Fibroblast of upper back skin (primary cell): ENCODE measurements around the gene RNF113A.
"Not testable (repeated sequence)": the region's sequence is repeated elsewhere in the genome, so short reads cannot be mapped to it uniquely, and the experiment has no call there.

ENCODE experiments used
- DNase-seq: peaks from one replicate; pipeline ENCODE4 v3.0.0-alpha.2; 2013

Gene RNF113A

GRCh38 chrX:119871599-119872395 lies at the start of gene RNF113A, which contains the start of gene NDUFA1:
Gene RNF113A, minus strand, starts transcription at chrX:119871733. Its CDS starts 120 bp downstream, at chrX:119871613.
Gene NDUFA1, plus strand, starts transcription at chrX:119871832. Its CDS starts 80 bp downstream, at chrX:119871912.
- peak; percentile 75 for DNase-seq

DNA sequence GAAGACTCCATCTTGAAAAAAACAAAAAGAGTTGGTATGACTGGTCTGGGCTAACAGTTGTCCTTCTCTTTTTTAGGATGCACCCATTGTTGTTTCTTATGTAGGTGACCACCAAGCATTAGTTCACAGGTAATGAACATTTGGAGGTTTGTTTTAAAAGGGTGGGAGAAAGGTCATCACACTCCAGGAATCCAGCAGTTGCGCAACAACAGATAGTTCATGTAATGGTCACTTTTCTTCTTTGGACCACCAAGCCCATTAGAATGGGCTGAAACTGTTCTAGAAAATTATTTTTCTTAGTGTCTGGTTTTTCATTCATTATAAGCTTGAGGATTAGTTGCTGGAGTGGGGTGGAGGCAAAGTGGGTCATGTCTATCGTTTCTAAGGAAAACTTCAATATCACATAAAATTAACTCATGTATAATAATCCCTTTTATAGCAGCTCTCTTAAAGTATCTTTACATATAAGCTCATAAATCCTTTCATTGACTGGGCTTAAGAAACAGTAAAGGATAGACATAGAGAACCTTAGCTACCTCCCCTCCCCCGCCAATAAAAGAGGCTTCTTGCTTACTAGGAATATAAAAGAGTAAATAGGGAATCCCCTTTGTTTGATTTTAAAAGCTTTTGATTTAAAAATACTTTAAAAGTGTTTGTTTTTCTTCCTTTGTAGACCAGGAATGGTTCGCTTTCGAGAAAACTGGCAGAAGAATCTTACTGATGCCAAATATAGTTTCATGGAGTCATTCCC lies 48.5 kb upstream of the RNF113A start:
- no peak for DNase-seq

- no peak for DNase-seq
Measured at GRCh38 chrX:119917877-119918276, 46.3 kb upstream of the RNF113A start.

- no peak for DNase-seq
Measured at GRCh38 chrX:119916310-119916709, 44.8 kb upstream of the RNF113A start.

GRCh38 chrX:119900976-119901375 lies 29.4 kb upstream of the RNF113A start:
- DNase-seq, result no peak

DNA sequence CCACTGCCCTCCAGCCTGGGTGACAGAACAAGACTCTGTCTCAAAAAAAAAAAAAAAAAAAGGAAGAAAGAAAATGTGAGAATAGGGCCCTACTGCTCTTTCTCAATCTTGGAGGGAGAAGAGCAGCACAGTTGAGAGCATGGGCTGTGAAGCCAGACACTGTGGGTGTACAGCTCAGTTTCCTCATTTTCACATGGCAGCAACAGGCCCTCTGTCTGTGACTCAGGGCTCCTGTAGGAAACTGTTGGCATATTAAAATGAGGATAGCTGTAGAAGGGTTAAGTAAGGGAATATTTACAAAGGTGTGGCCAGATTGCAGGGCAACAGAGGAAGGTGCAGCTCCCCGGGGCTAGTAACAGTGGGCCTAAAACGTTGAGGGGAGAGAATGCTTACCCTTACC lies 27.6 kb upstream of the RNF113A start:
- DNase-seq, result no peak

GRCh38 chrX:119895843-119896326 lies 24.4 kb upstream of the RNF113A start, which contains the start of gene AKAP14:
Gene AKAP14, plus strand, starts transcription at chrX:119895893. Its CDS starts 7,331 bp downstream, at chrX:119903224.
- no peak for DNase-seq

- DNase-seq, result not testable (repeated sequence)
Measured at GRCh38 chrX:119891961-119892692, 20.6 kb upstream of the RNF113A start.

GRCh38 chrX:119890626-119891025 lies 19.1 kb upstream of the RNF113A start:
- not testable (repeated sequence) for DNase-seq

DNA sequence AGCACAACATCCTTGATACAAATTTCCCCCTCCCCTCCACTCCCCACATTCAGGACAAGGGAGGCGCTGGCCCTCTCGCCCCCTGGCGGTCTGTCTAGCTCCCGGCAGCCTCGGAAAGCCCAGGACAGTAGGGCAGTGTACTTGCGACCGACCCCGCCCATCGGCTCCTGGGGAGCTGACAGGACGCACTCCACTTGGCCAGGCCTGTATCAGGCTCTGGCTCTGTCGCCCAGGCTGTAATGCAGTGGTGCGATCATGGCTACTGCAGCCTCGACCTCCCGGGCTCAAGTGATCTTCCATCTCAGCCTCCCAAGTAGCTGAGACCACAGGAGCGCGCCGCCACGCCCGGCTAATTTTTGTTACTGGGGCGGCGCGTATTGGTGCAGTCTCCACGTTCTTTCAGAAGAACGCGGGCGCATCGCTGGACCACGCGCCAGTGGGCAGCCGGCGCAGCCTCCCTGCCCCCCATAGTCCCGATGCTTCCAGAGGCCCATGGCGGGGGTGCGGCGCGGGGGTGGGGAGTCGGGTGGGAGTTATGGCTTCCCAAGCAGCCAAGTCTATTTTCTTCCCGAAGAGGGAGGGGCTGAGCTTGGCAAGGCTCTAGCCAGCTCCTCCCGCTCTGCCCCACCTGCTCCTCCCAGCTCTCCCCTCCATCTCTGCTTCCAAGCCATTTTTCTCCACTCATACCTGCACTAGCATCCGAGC lies 16.3 kb upstream of the RNF113A start:
- peak; percentile 41 for DNase-seq

GRCh38 chrX:119885554-119886428 lies 14.3 kb upstream of the RNF113A start:
- DNase-seq, result peak; percentile 24

GRCh38 chrX:119880552-119881437 lies 9.3 kb upstream of the RNF113A start:
- peak; percentile 48 for DNase-seq

DNA sequence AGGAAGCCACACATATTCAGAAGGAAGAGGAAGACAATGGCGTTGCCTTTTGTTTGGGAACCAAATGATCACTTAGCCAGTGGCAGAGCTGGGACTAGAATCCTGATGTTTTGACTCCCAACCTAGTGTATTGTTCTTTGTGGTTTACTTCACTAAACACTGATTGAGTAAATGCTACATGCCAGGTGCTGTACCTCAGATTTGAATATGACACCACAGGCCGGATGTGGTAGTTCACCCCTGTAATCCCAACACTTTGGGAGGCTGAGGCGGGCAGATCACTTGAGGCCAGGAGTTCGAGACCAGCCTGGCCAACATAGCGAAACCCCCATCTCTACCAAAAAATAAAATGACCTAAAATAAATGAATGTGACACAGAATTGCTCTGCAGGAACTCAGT lies 8.5 kb upstream of the RNF113A start:
- DNase-seq, result no peak

GRCh38 chrX:119878740-119879139 lies 7.2 kb upstream of the RNF113A start:
- DNase-seq, result no peak

DNA sequence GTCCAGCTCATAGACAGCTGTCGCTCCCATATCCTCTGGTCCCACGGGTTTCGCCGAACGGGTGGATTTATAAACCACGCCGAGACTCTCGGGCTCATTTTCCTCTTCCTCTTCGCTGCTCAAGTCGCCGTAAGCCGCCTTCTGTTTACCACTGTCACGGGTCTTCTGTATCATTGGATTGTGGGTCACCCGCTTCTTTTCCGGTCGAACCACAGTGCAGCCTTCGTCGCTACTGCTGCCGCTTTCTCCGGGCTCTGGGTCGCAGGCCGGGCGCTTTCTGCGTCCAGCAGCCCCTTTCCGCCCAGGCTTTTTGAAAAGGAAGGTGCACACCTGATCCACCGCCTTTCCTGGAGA lies 311 bp downstream of the RNF113A start:
- no peak for DNase-seq

- DNase-seq, result peak; percentile 14
Measured at GRCh38 chrX:119870626-119871131, 854 bp downstream of the RNF113A start.

- DNase-seq, result no peak
Measured at GRCh38 chrX:119853444-119853843, 18.1 kb downstream of the RNF113A start.

- DNase-seq, result peak; percentile 99
Measured at GRCh38 chrX:119852382-119853353, 18.9 kb downstream of the RNF113A start, which contains the start of gene UPF3B. Gene UPF3B, minus strand, starts transcription at chrX:119852963. Its CDS starts 35 bp downstream, at chrX:119852928.

- DNase-seq, result no peak
Measured at GRCh38 chrX:119833905-119834304, 37.6 kb downstream of the RNF113A start.
